ENCODE measurements around the gene C1GALT1C1L.

C1GALT1C1L gene

GRCh38 chr2:43676322-43677050 lies at the start of gene C1GALT1C1L:
C1GALT1C1L (minus strand) TSS chr2:43676429; CDS start chr2:43676322, 107 bp downstream.
- no peak for DNase-seq (ENCODE audit: low spot score)
- no peak for TF ChIP-seq CTCF (IDR thresholded peaks at IDR 0.05; ENCODE audit: extremely low read depth, insufficient read depth, missing control alignments)
- in situ Hi-C loops (cut with MboI; ENCODE audit: low pct_unique_long_range_greater_than_20kb, low sequenced_read_pairs, unreplicated experiment), result no loop called here

DNA sequence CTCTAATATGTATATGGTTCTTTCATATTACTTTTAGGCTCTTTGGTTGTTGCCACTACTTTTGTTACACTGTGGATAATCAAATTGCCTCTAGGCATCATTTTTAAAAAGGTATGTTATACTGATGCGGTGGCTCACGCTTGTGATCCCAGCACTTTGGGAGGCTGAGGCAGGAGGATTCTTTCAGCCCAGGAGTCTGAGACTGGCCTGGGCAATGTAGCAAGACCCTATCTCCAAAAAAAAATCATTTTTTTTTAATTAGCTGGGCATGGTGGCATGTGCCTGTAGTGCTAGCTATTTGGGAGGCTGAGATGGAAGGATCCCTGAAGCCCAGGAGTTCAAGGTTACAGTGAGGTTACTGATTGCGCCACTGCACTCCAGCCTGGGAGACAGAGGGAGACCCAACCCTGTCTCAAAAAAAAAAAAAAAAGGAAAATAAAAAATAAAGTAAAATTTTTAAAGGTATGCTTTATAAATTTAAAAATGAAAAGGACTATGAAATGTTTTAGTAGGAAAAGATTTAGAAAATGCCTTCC lies 49.5 kb upstream of the C1GALT1C1L start:
- in situ Hi-C loops (cut with MboI; ENCODE audit: low pct_unique_long_range_greater_than_20kb, low sequenced_read_pairs, unreplicated experiment), result no loop called here
- DNase-seq (ENCODE audit: low spot score), result no peak
- no peak for TF ChIP-seq CTCF (IDR thresholded peaks at IDR 0.05; ENCODE audit: extremely low read depth, insufficient read depth, missing control alignments)

DNA sequence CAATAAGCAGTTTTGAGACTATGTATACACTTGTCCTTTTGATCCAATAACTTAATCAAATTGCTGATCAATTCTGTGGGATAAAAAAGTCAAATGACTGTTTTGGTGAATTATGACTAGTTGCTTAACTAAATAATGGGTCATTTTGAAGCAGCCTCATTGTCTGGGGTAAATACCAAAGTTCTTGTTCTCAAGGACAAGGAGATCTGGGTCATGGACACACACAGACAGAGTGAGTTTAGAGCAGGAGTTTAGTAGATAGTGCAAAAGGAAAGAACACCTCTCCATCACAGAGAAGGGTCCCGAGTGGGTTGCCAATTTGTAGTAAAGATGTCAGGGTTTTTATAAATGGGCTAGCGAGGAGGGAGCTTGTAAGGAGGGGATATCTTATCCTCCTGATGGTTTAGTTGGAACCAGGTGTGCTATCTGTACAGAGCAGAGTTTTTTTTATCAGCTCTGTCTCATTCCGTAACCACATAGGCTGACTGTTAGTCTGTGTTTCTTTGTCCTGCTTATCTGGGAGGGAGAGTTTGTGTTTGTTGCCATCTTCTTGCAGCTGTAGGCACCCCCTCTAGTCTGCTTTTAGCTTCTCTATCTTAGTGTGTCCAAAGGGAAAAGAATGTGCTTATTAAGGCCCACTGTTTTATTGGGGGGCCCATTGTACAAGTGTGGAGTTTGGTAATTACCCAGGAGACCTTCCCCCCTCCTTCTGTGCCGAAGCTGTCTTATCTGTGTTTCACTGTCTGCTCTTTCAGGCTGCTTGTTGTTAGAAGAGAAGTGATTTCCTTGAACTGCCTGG lies 48.7 kb upstream of the C1GALT1C1L start:
- no peak for DNase-seq (ENCODE audit: low spot score)
- in situ Hi-C loops (cut with MboI; ENCODE audit: low pct_unique_long_range_greater_than_20kb, low sequenced_read_pairs, unreplicated experiment), result no loop called here
- TF ChIP-seq CTCF (IDR thresholded peaks at IDR 0.05; ENCODE audit: extremely low read depth, insufficient read depth, missing control alignments), result no peak

- no peak for TF ChIP-seq CTCF (IDR thresholded peaks at IDR 0.05; ENCODE audit: extremely low read depth, insufficient read depth, missing control alignments)
- DNase-seq (ENCODE audit: low spot score), result peak; percentile 12
- in situ Hi-C loops (cut with MboI; ENCODE audit: low pct_unique_long_range_greater_than_20kb, low sequenced_read_pairs, unreplicated experiment), result no loop called here
Measured at GRCh38 chr2:43718530-43719124, 42.4 kb upstream of the C1GALT1C1L start.

DNA sequence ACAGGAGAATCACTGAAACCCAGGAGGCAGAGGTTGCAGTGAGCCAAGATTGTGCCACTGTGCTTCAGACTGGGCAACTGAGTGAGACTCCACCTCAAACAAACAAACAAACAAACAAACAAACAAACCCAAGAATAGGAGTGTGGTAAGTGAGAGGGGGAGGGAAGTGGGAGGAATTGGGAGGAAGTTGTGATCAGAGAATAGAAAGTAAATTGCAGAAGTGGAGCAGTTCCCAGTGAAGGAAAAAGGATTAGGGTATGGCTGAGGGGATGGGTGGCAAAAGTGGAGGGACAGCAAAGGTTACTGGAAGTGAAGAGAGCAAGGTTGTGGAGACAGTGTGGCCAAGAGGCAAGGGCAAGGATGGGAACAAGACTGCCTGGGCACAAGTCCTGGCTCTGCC lies 41.1 kb upstream of the C1GALT1C1L start:
- in situ Hi-C loops (cut with MboI; ENCODE audit: low pct_unique_long_range_greater_than_20kb, low sequenced_read_pairs, unreplicated experiment), result no loop called here
- TF ChIP-seq CTCF (IDR thresholded peaks at IDR 0.05; ENCODE audit: extremely low read depth, insufficient read depth, missing control alignments), result no peak
- DNase-seq (ENCODE audit: low spot score), result no peak

DNA sequence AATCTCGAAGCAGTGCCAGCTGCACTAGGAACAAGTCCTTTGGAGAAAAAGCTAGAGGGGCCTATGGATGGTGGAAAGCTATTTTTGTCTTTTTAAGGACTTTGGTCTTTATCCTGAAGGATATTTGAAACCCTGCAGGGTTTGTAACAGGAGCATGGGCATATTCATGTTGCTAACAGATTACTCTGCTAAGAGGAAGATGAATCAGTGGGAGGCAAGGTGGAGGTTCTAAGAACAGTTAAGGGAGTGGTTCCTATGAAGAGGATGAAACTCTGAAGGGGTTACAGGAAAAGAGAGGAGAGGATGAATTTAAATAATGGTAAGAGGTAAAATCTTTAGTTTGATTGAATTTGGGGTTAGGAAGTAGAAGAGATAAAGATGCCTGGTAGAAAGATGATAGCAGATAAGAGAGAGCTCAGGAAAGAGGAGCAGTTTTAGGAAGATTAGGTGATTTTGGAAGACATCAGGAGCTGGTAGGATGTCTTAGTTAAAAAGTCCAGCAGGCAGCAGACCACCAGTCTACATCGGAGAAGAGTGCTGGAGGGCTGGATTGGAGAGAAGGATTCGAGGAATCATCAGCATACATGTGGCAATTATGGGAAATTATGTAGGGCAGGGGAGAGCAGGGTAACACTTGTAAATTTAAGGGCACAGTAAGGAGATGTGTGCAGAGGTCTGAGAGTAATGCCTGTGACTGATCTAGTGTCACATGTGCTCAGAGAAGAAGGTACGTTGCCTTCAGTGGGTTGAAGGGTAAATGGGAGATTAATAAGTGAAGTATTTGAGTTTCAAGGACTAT lies 39.3 kb upstream of the C1GALT1C1L start:
- no peak for TF ChIP-seq CTCF (IDR thresholded peaks at IDR 0.05; ENCODE audit: extremely low read depth, insufficient read depth, missing control alignments)
- no peak for DNase-seq (ENCODE audit: low spot score)
- in situ Hi-C loops (cut with MboI; ENCODE audit: low pct_unique_long_range_greater_than_20kb, low sequenced_read_pairs, unreplicated experiment), result no loop called here

All from GM13977 (cell line).